GM12864 (cell line): Measurements from ENCODE around the gene ZNF275.
"Not testable (repeated sequence)": the region's sequence is repeated elsewhere in the genome, so short reads cannot be mapped to it uniquely, and the experiment has no call there.

Experiments
- DNase-seq: peaks from one replicate; pipeline ENCODE4 v3.0.0-alpha.2; 2011; ENCODE audit warnings: low read depth
- H3K4me3 ChIP-seq: 2 replicates; pipeline ENCODE4 v1.5.1; 2011; ENCODE audit warnings: mild to moderate bottlenecking, low read depth, low read length, control low read depth
- TF ChIP-seq, protein P1 (sequence below): IDR thresholded peaks from 2 replicates; pipeline ENCODE4 v1.5.1; 2011; ENCODE audit warnings: low read depth, mild to moderate bottlenecking, moderate library complexity, low read length, control low read depth, inconsistent platforms; ENCODE audit errors: missing control alignments

The ZNF275 gene

DNA sequence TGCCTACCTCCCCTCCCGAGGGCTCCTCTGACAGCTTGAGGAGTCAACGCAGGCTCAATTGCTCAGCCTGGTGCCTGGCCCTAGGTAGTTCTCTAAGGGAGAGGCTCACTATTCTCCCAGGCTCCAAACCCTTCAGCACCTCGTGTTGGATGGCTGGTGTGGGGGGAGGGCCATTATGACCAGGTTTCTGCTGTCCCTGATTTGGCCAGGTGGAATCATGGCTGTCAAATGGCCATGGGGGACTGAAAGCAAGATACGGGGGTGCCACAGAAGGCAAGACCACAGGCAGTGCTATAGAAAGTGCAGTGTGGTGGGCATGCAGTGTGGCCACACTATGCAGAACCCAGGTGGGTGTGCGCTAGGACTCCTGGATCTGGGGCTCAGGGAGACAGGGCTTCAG lies 21.9 kb upstream of the ZNF275 start:
- TF ChIP-seq, protein P1, sequence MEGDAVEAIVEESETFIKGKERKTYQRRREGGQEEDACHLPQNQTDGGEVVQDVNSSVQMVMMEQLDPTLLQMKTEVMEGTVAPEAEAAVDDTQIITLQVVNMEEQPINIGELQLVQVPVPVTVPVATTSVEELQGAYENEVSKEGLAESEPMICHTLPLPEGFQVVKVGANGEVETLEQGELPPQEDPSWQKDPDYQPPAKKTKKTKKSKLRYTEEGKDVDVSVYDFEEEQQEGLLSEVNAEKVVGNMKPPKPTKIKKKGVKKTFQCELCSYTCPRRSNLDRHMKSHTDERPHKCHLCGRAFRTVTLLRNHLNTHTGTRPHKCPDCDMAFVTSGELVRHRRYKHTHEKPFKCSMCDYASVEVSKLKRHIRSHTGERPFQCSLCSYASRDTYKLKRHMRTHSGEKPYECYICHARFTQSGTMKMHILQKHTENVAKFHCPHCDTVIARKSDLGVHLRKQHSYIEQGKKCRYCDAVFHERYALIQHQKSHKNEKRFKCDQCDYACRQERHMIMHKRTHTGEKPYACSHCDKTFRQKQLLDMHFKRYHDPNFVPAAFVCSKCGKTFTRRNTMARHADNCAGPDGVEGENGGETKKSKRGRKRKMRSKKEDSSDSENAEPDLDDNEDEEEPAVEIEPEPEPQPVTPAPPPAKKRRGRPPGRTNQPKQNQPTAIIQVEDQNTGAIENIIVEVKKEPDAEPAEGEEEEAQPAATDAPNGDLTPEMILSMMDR = no peak
- DNase-seq = no peak
- H3K4me3 ChIP-seq = no peak overlapping the region

DNA sequence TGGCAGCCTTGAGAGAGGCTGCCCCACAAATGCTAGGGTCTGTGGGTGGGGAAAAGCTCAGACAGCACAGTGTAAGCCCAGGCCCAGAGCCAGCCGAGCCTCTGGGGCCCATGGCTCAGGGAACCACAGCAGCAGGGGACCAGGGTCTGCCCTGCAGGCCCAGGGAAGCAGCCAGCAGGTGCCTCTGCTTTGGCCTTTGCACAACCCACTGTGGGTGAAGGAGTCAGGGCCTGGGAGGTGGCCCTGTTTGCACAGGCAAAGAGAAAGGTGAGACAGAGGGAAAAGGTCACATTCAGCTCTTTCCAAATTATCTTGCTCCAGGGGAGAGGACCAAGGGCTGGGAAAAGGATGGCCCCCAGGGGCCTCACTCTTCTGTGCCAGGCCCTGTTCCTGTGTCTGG lies 21.1 kb upstream of the ZNF275 start:
- H3K4me3 ChIP-seq = no peak overlapping the region
- TF ChIP-seq, protein P1 = no peak
- no peak for DNase-seq

DNA sequence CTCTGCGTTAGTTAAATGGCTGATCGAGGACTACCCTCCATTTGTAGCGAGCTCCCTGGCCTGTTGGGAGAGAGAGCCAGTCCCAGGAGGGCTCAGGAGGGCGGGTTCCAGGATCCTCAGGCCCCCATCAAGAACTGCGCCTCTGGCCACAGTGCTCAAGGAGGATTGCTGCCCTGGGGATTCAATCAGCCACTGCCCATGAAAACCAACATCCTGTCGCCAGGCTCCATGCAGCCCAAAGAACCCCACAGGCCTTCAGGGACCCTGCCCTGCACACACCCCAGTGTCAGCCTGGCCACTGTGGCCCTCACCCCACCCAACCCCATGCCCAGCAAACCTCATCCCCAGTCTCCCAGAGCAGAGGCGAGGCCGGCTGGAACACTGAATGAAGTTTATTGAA lies 16.6 kb upstream of the ZNF275 start:
- TF ChIP-seq, protein P1 = no peak

DNA sequence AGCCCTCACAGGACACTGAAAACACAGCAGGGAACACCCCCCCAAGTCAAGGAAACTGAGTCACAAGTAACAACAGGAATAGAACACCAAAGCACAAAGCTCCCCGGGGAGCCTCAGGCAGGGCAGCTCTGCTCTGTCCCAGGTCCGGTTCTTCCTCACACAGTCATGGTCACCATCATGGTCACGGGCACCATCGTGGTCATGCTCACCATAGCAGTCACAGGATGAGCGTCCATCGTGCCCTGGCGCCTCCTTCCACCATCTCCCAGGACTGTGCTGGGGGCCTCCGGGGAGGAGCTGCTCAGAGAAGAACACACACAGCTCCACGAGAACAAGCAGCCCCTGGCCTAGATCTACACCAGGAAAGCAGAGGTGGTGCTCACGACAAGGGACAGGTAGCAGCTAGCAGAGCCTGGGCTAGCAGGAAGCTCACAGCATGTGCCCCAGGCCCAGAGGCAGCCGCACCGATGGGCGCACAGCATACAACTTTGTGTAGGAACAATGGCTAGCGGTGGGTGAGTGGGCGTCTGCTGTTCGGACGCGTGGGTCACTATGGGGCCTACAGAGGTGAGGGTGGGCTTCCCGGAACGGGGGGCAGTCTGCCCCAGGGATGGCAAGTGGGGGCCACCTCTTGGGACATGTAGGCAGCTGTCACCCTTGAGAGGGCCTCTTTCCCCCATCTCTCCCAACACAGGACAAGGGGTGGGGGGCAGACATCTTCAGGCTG lies 15.8 kb upstream of the ZNF275 start:
- H3K4me3 ChIP-seq = no peak overlapping the region
- no peak for DNase-seq
- TF ChIP-seq, protein P1 = no peak

More for the DNA sequence above, 16.6 kb upstream of the ZNF275 start:
- no peak for DNase-seq
- H3K4me3 ChIP-seq = no peak overlapping the region

DNA sequence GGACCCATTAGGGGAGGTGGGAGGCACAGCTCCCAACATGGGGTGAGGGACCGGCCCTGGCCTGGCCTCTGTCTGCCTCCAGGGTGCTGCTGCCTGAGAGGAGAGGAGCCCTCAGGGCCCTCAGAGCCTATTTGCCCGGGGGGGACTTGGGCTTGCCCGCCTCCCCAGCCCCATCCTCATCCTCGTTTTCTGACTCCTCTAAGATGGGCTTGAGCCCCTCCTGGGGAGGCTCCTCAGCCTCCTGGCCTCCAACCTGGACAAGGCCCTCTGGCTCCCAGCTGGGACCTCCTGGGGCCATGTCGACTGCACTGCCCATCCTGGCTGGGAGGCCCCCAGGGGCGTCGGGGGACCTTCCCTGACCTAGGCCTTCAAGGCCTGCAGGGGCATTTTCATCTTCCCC lies 15.1 kb upstream of the ZNF275 start:
- no peak overlapping the region for H3K4me3 ChIP-seq
- TF ChIP-seq, protein P1 = no peak
- no peak for DNase-seq

DNA sequence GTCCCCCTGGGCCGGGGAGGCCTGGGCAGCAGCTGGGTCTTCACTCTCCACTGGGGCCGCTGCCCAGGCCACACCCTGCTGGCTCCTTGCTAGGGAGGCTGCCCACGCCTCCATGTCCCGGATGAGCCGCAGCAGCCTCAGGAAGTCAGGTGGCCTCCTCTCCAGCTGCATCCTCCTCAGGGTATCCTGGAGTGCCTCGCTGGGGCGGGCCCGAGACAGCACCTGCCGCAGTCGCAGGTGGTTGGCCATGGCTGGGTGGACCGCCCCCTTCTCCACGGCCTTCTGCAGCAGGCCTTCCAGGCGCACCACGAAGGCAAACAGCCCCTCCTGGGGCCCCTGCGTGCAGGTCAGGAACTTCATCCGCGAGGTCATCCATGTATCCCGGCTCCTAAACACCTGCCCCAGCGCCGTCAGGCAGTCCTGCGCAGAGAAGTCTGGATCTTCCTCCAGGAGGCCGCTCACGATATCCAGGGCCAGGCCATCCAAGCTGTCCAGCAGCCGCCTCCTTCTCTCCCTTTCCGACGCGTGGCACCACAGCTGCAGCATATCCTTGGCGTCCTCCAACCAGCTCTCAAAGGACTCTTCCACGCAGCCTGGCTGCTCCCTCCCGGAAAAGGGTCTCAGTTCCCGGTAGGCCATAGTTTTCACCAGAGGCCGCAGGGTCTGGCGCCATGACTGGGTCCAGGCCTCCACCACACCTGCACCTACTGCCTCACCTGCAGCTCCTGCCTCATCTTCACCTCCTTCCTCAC lies 14.5 kb upstream of the ZNF275 start:
- TF ChIP-seq, protein P1 = no peak
- DNase-seq = no peak
- no peak overlapping the region for H3K4me3 ChIP-seq

DNA sequence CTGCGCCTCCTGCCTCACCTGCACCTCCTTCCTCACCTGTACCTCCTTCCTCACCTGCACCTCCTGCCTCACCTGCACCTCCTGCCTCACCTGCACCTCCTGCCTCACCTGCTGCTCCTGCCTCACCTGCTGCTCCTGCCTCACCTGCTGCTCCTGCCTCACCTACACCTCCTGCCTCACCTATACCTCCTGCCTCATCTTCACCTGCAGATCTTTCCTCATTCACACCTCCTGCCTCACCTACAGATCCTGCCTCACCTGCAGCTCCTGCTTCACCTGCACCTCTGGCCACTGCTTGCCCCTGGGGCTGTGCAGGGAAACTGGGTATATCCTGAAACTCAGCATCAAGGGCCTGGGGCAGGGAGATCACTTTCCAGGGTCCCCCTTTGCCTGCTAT lies 13.9 kb upstream of the ZNF275 start:
- not testable (repeated sequence) for H3K4me3 ChIP-seq, DNase-seq
